Measurements from ENCODE around the gene RHAG.
A peak's percentile ranks its signal among the peaks of the same experiment; 100 is the strongest.

RHAG gene

DNA sequence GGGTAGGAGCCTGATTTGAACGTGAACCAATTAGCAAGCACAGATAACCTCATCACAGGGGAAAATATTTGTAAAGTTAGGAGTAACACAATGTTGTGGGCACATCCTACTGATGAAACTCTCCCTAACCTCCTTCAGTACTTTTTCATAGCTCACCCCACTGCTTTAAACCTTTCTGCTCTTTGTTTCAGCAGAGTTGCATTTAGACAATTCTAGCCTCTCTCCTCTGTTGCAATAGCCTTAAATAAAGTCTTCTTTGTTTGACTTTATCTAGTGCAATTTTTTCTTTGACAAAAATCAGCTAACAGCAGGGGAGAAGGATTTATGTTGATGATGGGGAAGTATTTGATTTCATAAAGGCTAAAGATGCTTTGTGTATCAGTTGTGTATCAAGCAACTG, 72.1 kb downstream of the RHAG start:
- DNase-seq (ENCODE audit: low spot score), result no peak

DNA sequence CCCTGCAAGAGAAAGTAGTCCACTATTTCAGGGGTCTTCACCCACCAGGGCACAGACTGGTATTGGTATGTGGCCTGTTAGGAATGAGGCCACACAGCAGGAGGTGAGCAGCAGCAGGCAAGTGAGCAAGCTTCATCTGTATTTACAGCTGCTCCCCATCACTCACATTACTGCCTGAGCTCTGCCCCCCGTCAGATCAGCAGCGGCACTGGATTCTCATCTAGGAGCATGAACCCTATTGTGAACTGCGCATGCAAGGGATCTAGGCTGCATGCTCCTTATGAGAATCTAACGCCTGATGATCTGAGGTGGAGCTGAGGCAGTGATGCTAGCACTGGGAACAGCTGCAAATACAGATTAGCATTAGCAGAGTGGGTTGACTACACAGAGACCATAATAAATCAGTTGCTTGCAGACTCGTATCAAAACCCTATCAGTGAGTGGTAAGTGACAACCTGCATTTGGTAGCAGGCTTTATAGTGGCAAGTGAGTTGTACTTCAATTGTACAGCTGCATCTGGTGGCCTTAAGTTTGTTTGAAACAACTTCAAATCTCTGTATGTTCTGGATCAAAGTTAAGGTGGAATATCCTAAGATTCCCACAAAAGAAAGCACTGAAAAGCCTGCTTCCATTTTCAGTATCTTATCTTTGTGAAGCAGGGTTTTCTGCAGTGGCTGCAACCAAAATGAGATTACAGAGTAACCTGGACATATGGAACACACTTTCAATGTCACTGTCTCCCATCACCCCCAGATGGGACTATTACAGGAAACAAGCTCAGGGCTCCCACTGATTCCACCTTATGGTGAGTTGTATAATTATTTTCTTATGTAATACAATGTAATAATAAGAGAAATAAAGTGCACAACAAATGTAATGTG, 73.4 kb downstream of the RHAG start:
- DNase-seq (ENCODE audit: low spot score), result no peak

DNA sequence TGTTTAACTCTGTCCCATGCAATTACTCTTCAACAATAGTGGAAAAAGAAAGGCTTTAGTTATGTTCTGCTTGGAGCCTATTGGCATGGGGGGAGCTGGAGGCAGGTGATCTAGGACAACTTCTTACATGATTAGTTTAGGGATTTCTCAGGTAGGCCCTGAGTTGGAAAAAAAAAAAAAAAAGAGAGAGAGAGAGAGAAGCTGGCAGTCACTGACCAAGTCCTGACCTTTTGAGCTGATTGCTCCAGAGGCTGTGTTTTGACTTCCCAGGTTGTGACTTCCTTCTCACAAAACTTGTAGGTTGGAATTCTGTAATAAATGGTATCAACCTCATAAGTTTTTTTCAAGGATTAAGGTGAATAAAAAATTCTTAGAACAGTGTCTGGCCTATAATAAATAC, 78.4 kb downstream of the RHAG start:
- no peak for DNase-seq (ENCODE audit: low spot score)

DNA sequence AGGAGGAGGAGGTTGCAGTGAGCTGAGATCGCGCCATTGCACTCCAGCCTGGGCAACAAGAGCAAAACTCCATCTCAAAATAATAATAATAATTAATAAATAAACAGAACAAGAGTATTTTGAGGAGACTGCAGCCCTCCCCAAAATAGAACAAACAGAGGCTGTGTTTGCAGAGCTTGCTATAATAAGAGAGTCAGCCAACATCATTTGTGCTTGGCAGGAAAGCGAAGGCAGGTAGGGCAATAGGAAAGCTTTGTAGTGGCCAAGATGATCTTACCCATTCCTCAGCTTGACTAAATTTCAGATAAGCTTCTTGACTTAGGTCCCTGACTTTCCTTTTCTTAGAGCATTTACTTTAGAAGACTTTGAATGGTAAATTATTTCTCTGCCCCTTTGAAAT, 79.5 kb downstream of the RHAG start:
- DNase-seq (ENCODE audit: low spot score), result no peak

DNA sequence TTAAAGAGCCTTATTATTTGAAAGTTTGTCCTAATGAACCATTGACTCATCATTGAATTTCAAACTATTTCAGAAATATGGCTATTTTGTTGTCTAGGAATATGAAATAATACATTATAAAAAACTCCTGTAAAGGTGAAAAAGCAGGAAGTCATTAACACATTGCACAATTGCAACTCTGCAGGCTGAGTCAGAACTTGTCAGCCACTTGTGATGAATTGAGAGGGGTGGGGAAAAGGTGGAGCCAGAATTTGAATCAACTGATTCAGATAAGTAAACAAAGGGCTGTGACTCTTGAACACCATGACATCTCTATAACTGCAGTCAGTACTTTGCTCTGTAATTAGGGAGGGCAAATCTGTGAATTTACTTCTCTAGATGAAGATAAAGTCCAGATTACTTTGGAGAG, 80.2 kb downstream of the RHAG start:
- peak; percentile 18 for DNase-seq (ENCODE audit: low spot score)

DNA sequence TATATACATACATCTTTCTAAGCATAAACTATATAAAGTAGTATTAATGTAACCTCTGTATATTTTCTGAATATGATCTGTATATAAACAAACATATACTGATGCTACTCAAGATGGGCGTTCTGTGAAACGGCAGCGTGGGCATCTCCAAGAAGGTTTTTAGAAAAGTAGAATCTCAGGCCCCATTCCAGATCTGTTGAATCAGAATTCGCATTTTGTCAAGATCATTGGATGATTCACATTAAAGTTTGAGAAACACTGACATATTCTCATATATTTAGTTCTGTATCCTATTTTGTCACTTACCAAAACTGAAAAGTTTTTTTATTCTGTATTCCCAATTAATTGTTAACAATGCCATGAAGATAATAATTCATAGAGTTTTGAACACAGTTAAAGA, 80.7 kb downstream of the RHAG start:
- no peak for DNase-seq (ENCODE audit: low spot score)
